HepG2 (cell line): Measurements from ENCODE around the gene PDZD7. TPM values are rescaled to one million over a fixed set of nuclear protein-coding genes. Genes with fewer than 3 reads are reported as not detected.

Experiments used
- CBX1 ChIP-seq: IDR thresholded peaks from one replicate; pipeline ENCODE4 v1.6.1; 2016; ENCODE audit warnings: antibody characterized with exemption, low read depth
- CTCF ChIP-seq: sonication (generic); formaldehyde crosslinking; IDR thresholded peaks from 2 replicates; pipeline ENCODE4 v1.5.0; 2020; ENCODE audit warnings: mild to moderate bottlenecking, missing genetic modification reagents, moderate library complexity
- FOSL1 ChIP-seq: sonication (generic); formaldehyde crosslinking; IDR thresholded peaks from 2 replicates; pipeline ENCODE4 v1.9.0; 2021; ENCODE audit warnings: missing genetic modification reagents, borderline replicate concordance
- GTF2F1 ChIP-seq: fragments of 150-350 bp; IDR thresholded peaks from 2 replicates; pipeline ENCODE4 v1.6.1; 2014; ENCODE audit warnings: low read length
- HINFP ChIP-seq: sonication (generic); formaldehyde crosslinking; IDR thresholded peaks from 2 replicates; pipeline ENCODE4 v1.4.0; 2020; ENCODE audit warnings: low read depth, mild to moderate bottlenecking, missing genetic modification reagents
- JUN ChIP-seq: sonication (generic); formaldehyde crosslinking; IDR thresholded peaks from 2 replicates; pipeline ENCODE4 v1.4.0; 2020; ENCODE audit warnings: mild to moderate bottlenecking, missing genetic modification reagents
- KLF16 ChIP-seq, 2 experiments: sonication (generic) in 1 of 2; formaldehyde crosslinking in 1 of 2; IDR thresholded peaks; 2 replicates each; pipeline versions ENCODE4 v1.6.1 to v1.8.0; 2016 to 2023; ENCODE audit warnings: missing genetic modification reagents in 2 of 2, missing compliant biosample characterization in 1 of 2
- MAFK ChIP-seq, 2 experiments: IDR thresholded peaks in 1 of 2; conservative IDR thresholded peaks in 1 of 2; 2 replicates each; pipeline ENCODE4 v1.6.1; 2011; ENCODE audit warnings: improper control_type of control experiment in 2 of 2, low read length in 2 of 2
- MED1 ChIP-seq: sonication (generic); formaldehyde crosslinking; IDR thresholded peaks from 2 replicates; pipeline ENCODE4 v1.4.0; 2020; ENCODE audit warnings: missing genetic modification reagents
- MIER2 ChIP-seq: IDR thresholded peaks from 2 replicates; pipeline ENCODE4 v1.6.1; 2016; ENCODE audit warnings: missing biosample characterization, missing genetic modification reagents
- MTERF4 ChIP-seq: sonication (generic); formaldehyde crosslinking; IDR thresholded peaks from 2 replicates; pipeline ENCODE4 v1.8.0; 2023; ENCODE audit warnings: mild to moderate bottlenecking, missing genetic modification reagents
- NR0B2 ChIP-seq: sonication (generic); formaldehyde crosslinking; IDR thresholded peaks from 2 replicates; pipeline ENCODE4 v1.4.0; 2020; ENCODE audit warnings: mild to moderate bottlenecking, missing genetic modification reagents
- SATB2 ChIP-seq: sonication (generic); formaldehyde crosslinking; IDR thresholded peaks from 2 replicates; pipeline ENCODE4 v1.5.0; 2020; ENCODE audit warnings: missing genetic modification reagents
- TRAFD1 ChIP-seq: sonication (generic); formaldehyde crosslinking; IDR thresholded peaks from 2 replicates; pipeline ENCODE4 v1.5.1; 2020; ENCODE audit warnings: missing genetic modification reagents, mild to moderate bottlenecking, borderline replicate concordance
- ZNF138 ChIP-seq: sonication (generic); formaldehyde crosslinking; IDR thresholded peaks from 2 replicates; pipeline ENCODE4 v1.5.0; 2020; ENCODE audit warnings: mild to moderate bottlenecking, low read depth, missing genetic modification reagents
- ZNF772 ChIP-seq: sonication (generic); formaldehyde crosslinking; IDR thresholded peaks from 2 replicates; pipeline ENCODE4 v1.5.0; 2020; ENCODE audit warnings: mild to moderate bottlenecking, missing genetic modification reagents
- ZNF782 ChIP-seq: sonication (generic); formaldehyde crosslinking; IDR thresholded peaks from 2 replicates; pipeline ENCODE4 v1.4.0; 2020; ENCODE audit warnings: missing genetic modification reagents, mild to moderate bottlenecking, borderline replicate concordance
- polyA plus RNA-seq, 8 experiments: library from polyadenylated mRNA; depleted of rRNA in 3 of 8; stranded (reverse) in 7 of 8; unstranded in 1 of 8; fragments of >200 nt; fragmentation: Illumina TruSeq in 4 of 8; extraction: Trizol in 4 of 8; gene quantifications; 2 replicates each; pipeline versions ENCODE4 v1.2.1 to v1.2.3, GENCODE V29; 2011 to 2016; ENCODE audit warnings: low read depth in 4 of 8, missing spikeins in 1 of 8, mixed read lengths in 1 of 8; ENCODE audit not compliant: insufficient read depth in 1 of 8
- total RNA-seq, 5 experiments: library from RNA; depleted of rRNA; stranded (reverse); fragments of >200 nt; fragmentation: Illumina TruSeq; extraction: Trizol; gene quantifications; 2 replicates each; pipeline ENCODE4 v1.2.3, GENCODE V29; 2016; ENCODE audit warnings: low read depth in 1 of 5
- TF ChIP-seq, protein P1 (sequence below): IDR thresholded peaks from 2 replicates; pipeline ENCODE4 v1.6.1; 2016; ENCODE audit warnings: low read depth, missing genetic modification reagents, missing compliant biosample characterization

PDZD7 gene
- total and polyA plus RNA-seq, 2 of the 13 experiments (the other 11 are each of a cell fraction or from before 2014, with no cell fraction given), result 0.58 to 0.73 TPM

DNA sequence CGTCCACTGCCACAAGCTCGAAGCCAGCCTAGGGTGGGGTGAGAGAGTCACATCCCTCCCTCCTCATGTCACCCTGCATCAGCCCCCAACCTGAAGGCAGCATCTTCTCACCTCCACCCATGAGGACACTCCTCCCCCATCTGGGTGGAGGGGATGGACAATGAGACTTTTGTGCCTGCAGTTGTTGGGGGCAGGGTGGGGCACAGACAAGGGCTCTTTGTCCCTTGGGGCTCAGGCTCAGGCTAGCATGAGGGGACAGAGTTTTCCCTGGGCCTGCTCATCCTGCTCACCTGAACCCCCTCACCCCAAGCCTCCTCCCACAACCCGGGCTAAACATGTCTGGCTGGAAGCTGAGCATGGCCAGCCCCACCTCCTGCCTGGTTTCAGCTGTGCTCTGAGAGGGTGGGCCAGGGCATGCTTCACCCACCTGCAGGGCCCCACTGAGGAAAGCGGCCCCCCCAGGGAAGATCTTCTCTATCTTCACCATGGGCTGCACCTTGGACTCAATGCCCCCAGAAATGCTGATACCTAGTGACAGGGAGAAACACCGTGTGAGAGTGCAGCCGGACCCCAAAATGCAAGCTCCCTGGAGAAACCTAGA is 22.0 kb downstream of the PDZD7 start (continued):
- TF ChIP-seq TRAFD1 (CRISPR knock-in tag) (no peak), KLF16 (CRISPR knock-in tag; IDR thresholded peaks at IDR 0.05) (no peak), MTERF4 (no peak), ZNF782 (CRISPR knock-in tag) (no peak), NR0B2 (0 out of 2 replicates have a peak, but pooled peaks have one; percentile 30), JUN (no peak), MIER2 (CRISPR knock-in tag) (no peak), ZNF772 (CRISPR knock-in tag) (no peak), MED1 (CRISPR knock-in tag) (no peak), ZNF138 (CRISPR knock-in tag) (no peak), CBX1 (peak; percentile 33), MAFK (conservative IDR thresholded peaks at IDR 0.05 in 1 of 2, IDR thresholded peaks at IDR 0.05 in 1 of 2; ENCODE audit: low read length in 2 of 2) (no peak), GTF2F1 (no peak), SATB2 (CRISPR knock-in tag) (no peak), CTCF (CRISPR knock-in tag) (peak; percentile 3; the same call in 1 of the 2 replicates), FOSL1 (CRISPR knock-in tag) (no peak), HINFP (CRISPR knock-in tag) (no peak)
- TF ChIP-seq, protein P1, sequence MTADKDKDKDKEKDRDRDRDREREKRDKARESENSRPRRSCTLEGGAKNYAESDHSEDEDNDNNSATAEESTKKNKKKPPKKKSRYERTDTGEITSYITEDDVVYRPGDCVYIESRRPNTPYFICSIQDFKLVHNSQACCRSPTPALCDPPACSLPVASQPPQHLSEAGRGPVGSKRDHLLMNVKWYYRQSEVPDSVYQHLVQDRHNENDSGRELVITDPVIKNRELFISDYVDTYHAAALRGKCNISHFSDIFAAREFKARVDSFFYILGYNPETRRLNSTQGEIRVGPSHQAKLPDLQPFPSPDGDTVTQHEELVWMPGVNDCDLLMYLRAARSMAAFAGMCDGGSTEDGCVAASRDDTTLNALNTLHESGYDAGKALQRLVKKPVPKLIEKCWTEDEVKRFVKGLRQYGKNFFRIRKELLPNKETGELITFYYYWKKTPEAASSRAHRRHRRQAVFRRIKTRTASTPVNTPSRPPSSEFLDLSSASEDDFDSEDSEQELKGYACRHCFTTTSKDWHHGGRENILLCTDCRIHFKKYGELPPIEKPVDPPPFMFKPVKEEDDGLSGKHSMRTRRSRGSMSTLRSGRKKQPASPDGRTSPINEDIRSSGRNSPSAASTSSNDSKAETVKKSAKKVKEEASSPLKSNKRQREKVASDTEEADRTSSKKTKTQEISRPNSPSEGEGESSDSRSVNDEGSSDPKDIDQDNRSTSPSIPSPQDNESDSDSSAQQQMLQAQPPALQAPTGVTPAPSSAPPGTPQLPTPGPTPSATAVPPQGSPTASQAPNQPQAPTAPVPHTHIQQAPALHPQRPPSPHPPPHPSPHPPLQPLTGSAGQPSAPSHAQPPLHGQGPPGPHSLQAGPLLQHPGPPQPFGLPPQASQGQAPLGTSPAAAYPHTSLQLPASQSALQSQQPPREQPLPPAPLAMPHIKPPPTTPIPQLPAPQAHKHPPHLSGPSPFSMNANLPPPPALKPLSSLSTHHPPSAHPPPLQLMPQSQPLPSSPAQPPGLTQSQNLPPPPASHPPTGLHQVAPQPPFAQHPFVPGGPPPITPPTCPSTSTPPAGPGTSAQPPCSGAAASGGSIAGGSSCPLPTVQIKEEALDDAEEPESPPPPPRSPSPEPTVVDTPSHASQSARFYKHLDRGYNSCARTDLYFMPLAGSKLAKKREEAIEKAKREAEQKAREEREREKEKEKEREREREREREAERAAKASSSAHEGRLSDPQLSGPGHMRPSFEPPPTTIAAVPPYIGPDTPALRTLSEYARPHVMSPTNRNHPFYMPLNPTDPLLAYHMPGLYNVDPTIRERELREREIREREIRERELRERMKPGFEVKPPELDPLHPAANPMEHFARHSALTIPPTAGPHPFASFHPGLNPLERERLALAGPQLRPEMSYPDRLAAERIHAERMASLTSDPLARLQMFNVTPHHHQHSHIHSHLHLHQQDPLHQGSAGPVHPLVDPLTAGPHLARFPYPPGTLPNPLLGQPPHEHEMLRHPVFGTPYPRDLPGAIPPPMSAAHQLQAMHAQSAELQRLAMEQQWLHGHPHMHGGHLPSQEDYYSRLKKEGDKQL (CRISPR knock-in tag), result no peak
